ENCODE results near the gene GSG1L. TPM values are rescaled to one million over a fixed set of nuclear protein-coding genes. Genes with fewer than 3 reads are reported as not detected.

GSG1L gene
- total RNA-seq, 1 donor from 2014 or later, result not detected

DNA sequence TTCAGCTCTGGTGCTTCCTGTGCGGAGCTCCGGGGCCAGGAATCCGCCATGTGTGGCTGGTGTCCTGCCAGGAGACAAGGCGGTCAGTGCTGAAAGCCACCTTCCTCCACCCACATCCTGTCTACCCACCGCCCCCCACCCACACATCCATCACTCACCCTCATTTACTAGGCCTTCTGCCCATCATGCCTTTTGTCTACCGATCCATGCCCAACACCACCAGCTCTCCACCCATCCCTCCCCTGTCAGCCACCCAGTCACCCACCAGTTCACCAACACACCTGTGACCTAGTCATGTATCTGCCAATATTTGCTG lies 272.2 kb downstream of the GSG1L start:
- no peak for DNase-seq (ENCODE audit: low spot score)

DNA sequence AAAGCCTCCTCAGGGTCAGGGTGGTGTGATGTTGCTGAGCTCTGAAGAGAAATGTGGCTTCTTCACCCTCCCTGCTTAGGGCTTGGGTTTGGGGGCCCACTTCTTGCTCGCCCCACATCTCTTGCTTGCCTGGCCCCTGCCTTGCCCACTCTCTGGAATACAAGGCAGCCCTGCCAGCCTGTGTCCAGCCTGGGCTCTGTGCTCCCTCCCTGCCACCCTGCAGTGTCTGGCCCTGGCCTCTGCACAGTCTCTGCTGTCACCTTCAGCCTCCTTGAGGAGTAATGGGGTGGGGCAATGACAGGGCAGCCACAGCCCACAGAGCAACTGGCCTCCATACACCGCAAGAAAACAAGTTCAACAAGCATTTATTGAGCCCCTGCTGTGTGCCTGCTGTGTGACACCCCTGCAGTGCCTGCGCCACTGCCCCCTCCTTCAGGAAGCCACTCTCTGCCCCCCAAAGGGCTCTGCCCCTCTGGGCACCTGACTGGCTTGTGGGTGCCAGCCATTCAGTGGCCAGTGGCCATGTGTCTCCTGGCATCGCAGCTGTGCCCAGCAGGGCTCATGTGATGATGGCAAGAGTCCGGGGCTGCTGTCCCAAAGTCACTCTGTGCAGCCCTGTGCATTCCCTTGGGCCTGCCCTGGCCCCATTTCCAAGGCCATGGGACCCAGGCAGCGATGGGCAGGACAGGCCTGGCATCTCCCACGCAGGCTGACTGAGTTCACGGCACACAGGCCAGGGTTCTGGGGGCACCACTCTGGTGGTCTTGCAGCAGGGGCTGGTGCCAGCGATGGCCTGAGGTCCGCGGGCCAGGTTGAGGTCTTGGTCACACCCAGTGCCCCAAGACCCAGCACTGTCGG lies 272.7 kb downstream of the GSG1L start:
- no peak for DNase-seq (ENCODE audit: low spot score)

DNA sequence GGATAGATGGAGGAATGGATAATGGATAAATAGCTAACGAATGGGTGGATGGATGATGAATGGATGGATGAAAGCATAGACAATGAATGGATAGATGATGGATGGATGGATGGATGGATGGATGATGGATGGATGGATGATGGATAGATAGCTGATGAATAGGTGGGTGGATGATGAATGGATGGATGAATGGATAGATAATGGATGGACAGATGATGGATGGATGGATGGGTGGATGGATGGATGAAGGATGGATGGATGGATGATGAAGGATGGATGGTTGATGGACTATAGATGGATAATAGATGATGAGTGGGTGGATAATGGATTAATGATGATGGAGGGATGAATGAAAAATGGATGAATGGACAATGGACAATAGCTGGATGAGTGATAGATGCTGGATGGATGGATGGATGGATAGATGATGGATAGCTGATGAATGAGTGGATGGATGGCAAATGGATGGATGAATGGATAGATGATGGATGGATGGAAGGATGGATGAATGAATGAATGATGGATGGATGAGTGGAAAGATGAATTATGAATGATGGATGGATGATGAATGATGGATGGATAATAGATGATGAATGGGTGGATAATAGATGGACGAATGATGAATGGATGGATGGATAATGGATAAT lies 273.8 kb downstream of the GSG1L start:
- DNase-seq (ENCODE audit: low spot score), result no peak

DNA sequence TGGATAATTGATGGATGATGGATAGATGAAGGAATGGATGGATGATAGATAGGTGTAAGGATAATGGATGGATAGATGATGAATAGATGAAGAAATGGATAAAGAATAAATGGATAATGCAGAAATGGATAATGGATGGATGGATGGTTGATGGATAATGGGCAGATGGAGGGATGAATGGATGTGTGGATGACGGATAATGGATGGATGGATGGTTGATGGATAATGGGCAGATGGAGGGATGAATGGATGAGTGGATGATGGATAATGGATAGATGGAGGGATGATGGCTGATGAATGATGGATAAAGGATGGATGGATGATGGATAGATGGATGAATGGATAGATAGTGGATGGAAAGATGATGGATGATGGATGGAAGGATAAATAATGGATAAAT lies 274.4 kb downstream of the GSG1L start:
- DNase-seq (ENCODE audit: low spot score), result no peak

DNA sequence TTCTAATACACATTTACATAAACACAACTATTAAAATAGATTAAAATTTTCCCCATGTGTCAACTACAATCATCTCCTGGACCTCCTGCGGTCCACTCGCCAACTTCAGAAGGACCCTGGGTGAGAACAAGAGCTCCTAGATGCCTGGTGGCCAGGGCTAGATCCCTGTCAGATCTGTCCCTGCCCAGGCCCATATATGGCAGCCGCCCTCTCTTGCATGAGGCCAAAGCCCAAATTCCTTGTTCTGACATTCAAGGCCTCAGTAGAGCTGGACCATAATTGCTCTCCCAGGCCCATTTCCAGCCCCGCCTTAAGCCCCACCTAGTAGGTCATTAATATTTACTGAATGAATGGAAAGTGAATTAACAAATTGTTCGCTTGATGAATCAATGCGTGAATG lies 275.8 kb downstream of the GSG1L start:
- no peak for DNase-seq (ENCODE audit: low spot score)

DNA sequence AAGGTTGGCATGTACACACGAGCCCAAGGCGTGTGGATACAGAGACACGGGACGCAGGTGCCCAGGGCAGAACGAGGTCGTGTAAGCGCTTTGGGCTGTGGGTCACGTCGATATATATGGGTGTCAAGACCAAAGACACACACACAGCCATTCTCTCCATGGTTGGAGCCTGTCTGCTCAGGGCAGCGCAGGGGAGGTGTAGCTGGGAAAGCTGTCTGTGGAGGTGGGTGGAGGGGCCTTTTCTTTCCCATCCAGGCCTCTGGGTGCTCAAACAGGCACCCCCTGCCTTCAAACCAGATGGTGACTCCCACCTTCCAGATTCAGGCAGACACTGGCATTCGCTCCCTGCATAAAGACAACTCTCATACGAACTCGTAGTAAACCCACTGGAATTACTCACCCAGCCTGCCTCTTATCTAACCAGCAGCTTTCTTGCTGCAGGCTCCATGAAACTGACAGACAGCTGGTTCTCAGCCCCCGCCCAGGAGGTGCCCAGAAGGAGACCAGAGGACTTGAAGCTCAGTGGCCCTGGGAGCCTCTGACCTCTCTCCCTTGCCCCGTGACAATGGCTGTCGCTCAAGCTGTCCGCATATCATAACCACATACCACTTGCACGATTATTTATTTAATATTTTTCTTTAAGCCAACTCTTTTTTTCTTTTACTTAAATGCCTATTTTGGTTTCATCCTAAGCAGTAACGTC lies 276.4 kb downstream of the GSG1L start:
- DNase-seq (ENCODE audit: low spot score), result no peak

DNA sequence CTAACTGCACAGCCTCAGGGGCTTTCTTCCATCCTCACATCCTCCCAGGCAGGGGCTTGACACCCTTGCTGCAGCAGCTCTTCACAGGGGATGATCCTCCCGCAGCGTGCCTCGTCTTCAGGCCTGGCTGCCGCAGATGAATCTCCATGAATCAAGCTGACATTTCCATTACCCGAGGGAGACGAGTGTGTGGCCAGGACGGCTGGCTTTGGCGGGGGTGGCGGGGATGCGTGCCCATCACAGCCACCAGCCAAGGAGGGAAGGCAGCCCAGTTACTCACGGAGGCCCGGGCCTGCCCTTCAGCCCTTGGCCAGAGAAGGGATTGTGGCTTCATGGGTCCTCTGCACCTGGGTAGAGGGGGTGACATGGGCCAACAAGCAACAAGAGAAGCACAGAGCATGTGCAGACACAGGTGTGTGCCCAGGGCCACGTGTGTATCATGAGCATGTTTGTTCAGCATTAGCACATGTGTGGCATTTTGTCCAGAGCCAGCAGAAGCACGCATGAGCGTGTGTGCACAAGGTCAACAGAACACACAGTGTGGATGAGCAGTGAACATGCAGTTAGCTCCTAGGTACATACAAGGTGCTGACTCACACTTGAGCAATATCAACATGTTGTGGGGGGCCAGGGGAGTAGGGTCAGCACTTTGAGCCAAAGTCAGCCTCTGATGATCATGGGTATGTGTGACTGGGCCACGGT lies 277.1 kb downstream of the GSG1L start:
- no peak for DNase-seq (ENCODE audit: low spot score)

DNA sequence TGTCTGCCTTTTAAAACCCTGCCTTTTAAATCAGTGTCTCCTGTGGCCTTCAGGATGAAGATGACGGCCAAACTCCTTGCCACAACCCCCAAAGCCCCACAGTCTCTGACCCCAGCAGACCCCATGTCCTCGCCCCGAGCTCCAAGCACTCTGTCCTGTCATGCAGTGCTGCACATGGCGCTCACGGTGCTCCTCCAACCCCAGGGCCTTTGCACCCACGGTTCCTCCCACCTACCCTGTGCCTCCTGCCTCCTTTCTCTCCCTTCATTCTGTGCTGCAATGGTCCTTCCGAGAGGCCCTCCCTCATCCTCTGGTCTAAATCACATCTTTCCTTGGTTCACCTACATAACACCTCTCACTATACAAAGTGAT lies 278.2 kb downstream of the GSG1L start:
- no peak for DNase-seq (ENCODE audit: low spot score)

DNA sequence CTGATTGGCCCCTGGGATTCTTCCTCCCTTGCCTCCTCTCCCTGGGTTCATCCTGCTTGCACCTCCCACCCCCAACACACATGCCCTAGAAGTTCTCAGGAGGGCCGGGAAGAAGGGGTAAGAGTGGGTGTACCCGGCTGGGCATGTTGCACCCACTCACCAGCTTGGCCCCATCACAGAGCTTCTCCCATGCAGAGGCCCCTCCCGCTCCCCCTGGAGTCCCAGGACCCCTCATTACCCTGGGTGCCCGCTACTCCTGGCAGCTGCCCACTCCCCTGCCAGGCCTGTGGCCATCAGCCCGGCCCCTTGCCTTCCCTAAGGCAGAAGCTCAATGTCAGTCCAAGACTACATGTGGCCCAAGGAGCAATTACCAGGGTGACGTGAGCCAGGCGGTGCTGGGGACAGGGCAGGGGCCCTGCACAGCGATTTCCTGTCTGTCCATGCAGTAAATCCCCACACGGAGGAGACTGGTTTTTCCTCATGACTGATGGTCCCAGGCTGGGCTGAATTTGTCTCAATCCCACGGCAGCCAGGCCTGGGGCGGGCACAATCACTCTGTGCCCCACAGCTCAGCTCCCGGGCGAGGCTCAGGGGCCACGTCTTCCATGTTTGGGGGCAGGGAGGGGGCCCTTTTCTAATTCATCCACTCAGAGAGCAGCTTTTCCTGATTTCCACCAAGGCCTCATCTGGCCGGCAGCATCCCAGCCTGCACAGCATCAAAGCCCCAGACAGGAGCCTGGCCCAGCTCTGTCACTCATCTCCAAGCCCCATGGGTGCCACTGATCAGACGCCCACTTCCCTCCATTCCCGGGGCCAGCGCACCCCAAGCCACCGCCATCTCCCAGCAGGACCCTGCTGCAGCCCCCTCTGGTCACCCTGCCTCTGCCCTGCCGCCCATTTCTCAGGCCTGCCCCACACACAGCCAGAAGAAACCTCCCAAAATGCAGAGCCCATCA lies 278.9 kb downstream of the GSG1L start:
- DNase-seq (ENCODE audit: low spot score), result no peak

DNA sequence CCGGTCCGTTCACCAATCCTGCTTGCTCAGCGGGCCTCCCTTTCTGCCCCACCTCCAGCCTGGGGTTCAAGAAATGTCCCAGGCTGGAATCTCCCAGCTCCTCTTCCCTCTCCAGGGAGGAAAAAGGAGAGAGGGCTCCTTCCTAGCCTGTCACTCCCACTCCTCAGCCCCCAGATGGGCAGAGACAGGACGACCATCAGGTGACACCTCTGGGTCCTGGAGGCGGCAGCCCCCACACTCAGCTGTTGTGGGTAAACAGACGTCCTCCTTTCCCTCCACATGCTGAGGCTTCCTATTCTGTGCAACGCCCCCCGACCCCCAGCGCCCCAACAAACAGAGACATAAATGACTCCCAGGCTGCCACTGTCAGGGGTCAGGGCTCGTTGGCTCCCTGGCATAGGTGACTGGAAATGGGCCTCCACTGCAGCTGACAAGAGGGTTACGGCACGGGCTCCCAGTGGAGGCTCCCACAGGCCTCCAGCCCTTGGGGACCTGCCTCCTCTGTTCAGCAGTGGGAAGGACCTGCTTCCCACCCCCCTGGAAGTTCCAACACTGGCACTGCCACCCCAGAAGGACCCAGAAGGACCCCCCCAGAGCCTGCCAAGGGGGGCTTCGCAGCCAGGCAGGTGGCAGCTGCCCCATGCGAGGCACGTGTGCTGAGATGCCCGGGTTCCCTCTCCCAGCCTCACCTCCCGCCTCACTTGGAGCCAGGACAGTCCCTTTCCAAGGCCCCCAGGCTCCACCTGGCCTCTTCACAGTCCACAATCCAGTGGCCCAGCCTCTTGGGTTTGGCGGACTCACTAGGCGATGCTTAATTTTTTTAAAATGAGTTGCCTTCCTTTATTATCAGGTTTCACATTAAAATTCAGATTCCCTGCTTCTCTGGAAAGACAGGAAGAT lies 281.3 kb downstream of the GSG1L start:
- no peak for DNase-seq (ENCODE audit: low spot score)

DNA sequence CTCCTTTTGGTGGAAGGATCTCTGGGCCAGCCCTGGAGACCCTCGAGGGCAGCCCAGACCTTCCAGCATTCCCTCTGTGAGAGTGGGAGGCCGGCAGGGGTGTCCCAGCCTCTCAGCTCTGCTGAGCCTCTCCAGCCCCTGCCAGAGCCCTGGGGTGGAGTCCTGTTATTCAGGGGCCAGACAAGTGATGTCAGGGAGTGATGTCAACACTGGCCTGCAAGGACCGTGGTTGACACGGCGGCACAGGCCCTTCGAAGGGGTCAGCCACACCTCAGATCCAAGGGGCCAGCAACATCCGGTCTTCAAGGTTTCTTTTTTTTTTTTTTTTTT lies 282.4 kb downstream of the GSG1L start:
- no peak for DNase-seq (ENCODE audit: low spot score)

DNA sequence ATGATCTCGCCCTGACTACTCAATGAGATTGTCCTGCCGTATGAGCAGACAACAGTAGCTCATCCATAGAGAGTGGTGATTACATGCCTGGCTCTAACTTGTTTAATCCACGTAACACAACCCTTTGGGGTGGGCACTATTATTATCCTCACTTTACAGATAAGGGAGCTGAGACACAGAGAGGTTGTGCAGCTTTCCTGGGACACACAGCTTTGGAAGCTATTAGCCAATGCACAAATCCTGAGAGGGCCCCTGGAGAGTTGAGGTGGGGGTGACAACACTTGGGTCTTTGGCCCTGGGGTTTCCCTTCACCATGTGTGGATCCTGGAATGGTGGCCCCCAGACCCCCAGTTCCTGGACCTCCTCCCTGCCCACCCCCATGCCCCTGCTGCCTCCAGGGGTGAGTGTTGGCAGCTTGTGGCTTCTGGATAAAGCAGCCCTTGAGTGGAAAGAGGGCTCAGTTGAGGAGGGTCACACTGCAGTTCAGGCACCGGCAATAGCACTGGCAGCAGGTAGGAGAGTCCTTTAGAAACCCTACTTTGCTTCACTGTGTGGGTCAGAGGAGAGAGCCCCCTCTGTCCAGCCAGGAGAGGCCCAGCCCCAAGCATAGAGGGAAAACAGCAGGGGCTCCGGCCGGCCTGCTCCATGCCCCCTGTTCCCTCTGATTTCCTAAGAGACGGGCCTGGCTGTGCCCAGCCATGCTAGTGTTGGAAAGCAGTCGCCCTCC lies 282.9 kb downstream of the GSG1L start:
- no peak for DNase-seq (ENCODE audit: low spot score)

DNA sequence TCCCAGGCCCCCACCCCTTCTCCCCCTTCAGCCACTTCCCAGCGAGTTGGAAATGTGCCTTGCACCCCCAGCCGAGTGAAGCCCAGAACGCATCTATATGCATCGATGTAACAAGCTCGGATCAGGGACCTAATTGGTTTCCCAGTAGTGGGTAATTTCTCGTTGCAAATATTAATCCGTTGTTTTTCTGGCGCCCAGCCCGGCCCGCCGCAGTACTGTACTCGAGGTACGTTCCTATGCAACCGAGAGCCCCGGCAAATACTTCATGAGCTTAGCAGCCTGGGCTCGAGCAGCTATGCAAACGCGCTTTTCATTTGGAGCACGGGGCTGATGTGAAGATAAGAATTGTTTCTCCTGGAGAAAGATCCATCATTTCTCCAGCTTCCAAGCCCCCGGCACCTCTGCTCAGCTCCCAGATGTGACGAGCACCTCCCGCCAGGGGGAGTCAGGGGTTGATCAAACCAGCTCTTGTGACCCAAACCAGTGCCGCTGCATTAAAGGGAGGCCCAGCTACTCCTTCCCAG lies 283.8 kb downstream of the GSG1L start:
- peak; percentile 19 for DNase-seq (ENCODE audit: low spot score)

DNA sequence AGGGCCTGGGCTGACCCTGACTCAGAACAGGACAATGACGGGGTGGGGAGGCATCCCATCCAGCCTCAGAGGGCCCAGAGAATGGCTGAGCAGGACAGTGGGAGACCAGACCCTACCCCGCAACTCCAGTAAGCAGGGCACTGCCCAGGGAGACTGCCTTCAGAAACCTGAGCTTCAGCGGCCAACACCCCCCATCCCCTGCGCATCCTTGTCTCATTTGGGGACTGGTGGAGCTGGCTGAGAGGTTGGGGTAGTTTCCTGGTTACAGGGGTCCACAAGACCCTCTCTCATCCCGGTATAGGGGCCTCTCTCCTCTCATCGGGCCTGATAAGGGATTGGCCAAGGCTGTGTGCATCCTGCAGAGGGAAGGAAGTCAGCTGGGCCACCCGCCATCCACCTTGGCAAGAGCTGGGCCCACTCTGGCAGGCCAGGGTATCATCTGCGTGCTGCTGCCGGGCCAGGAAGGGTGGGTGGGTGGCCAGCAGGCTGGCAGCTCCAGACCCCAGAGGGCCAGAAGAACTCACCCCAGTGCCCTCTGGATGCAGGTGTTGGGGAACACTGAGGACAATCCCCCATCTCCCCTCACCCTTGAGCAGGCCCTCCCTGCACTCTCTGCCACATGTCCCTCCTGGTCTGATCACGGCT lies 284.5 kb downstream of the GSG1L start:
- no peak for DNase-seq (ENCODE audit: low spot score)

DNA sequence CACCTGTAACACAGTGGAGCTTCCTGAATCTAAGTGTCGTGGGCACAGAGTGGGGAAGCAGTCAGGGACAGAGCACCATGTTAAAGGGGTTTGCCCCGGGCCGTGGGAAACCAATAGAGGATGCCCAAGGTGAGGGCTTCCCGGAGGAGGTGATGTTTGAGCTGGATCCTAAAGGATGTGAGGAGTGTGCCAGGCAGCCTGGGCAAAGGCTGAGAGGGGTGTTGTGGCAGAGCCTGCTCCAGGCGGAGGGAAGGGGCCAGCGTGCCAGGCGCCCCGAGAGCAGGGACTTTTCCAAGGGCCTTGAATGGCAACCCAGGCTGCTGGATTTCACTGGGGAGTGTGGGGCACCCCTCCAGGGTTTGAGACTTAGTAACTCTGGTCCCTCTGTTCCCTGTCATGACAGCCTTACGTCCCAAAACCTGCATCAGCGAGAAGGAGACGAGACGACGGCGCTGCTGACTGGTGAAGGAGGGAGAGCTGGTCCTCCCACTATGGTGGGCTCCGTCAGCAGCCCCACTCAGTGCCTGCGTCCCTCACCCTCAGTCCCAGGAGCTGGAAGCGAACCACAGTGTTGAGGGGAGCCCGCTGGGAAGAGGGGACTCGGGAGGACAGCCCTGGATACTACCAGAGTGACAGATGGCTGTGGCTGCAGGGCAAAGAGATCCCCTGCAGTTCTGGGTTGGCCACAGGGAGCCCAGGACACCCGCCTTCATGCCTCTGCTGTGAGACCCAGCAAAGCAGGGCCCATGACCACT lies 285.2 kb downstream of the GSG1L start:
- no peak for DNase-seq (ENCODE audit: low spot score)

DNA sequence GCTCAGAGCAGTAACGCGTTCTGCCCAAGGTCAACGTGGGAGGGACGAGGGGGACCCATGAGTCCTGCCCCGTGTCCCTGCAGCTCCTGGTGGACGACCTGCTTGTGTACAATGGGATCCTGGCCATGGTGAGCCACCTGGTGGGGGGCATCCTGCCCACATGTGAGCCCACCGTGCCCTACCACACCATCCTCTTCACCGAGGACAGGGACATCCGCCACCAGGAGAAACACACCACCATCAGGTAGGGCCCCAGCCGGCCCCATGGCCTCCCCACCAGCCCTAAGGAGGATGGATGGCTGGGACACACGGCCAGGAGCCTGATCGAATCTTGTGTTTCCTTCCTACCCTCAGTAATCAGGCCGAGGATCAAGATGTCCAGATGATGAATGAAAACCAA lies 286.0 kb downstream of the GSG1L start:
- DNase-seq (ENCODE audit: low spot score), result no peak

DNA sequence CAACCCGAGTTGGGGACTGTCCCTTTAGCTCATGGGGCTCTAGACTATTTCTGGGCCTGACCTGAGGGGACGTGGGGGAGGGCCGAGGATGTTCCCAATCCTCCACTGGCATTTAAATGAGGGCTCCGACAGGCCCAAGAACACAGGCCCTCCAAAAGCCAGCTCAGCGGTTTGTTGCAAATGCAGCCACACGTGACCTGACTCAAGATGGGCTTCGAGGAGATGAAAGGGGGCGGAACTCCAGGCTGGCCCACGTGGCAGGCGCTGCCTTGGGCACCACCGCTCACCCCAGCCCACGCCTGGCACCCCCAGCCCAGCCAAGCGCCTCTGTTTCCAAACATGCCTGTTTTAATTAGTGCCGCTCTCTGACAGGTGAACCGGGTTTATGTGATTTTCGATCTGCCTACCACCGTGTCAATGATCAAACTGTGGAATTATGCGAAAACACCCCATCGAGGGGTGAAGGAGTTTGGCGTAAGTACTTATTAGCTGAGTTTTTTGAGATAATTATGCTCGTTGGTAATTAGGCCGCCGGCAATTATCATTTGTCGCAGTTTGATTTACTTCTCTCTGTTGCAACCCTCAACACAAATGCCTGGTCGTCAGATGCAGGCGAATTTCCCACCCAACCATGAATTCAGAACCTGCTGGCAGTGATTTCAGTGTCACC lies 286.8 kb downstream of the GSG1L start:
- no peak for DNase-seq (ENCODE audit: low spot score)

DNA sequence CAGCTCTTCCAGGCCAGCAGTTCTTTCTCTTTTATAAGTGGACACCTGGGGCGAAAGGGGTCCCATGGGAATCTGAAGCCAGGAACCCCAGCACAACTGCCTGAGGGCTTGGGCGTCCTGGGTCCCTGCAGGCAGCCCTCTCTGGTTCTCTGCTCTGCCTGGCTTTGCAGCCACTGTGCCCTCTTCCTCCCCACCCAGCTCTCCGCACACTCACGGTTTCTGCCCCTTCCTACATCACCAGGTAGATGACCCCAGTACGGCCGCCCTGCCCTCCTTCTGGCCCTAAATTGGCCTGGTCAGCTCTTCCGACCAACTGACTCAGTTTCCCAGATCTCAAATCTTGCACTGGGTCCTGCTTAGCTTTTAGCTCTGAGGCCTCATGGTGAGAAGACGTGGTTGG lies 288.3 kb downstream of the GSG1L start:
- no peak for DNase-seq (ENCODE audit: low spot score)

Data from mucosa of gallbladder (tissue), 1 donor.